NCI-H1105 treated with DMSO at 0.1 percent for 48 hours (cell line): ENCODE results near the gene LDB3.

Experiments used
- DNase-seq: peaks from one replicate; lab custom pipeline; 2025; lab: John Stamatoyannopoulos, UW

LDB3 gene

GRCh38 chr10:86664341-86665217 is 3.7 kb upstream of the LDB3 start:
- no peak for DNase-seq

- DNase-seq, result no peak
Observed at GRCh38 chr10:86665218-86665607, 3.1 kb upstream of the LDB3 start.

- no peak for DNase-seq
Observed at GRCh38 chr10:86665868-86666267, 2.4 kb upstream of the LDB3 start.

GRCh38 chr10:86666538-86666937 is 1.8 kb upstream of the LDB3 start:
- DNase-seq, result no peak

GRCh38 chr10:86667421-86668181 is 710 bp upstream of the LDB3 start:
- no peak for DNase-seq

- DNase-seq, result no peak
Observed at GRCh38 chr10:86670290-86670811, 2.0 kb downstream of the LDB3 start.

GRCh38 chr10:86670876-86671275 is 2.6 kb downstream of the LDB3 start:
- DNase-seq, result no peak

GRCh38 chr10:86671419-86671818 is 3.1 kb downstream of the LDB3 start:
- no peak for DNase-seq

- DNase-seq, result no peak
Observed at GRCh38 chr10:86671985-86672710, 3.8 kb downstream of the LDB3 start.

- no peak for DNase-seq
Observed at GRCh38 chr10:86673216-86673826, 5.0 kb downstream of the LDB3 start.

GRCh38 chr10:86673827-86674581 is 5.7 kb downstream of the LDB3 start:
- DNase-seq, result no peak

GRCh38 chr10:86674912-86675311 is 6.6 kb downstream of the LDB3 start:
- DNase-seq, result no peak

GRCh38 chr10:86677374-86677773 is 9.1 kb downstream of the LDB3 start:
- no peak for DNase-seq

- no peak for DNase-seq
Observed at GRCh38 chr10:86678999-86679792, 10.9 kb downstream of the LDB3 start.

GRCh38 chr10:86681047-86681446 is 12.7 kb downstream of the LDB3 start:
- no peak for DNase-seq

- DNase-seq, result no peak
Observed at GRCh38 chr10:86681722-86682386, 13.5 kb downstream of the LDB3 start.

GRCh38 chr10:86682675-86683074 is 14.4 kb downstream of the LDB3 start:
- DNase-seq, result no peak

- DNase-seq, result no peak
Observed at GRCh38 chr10:86684331-86685097, 16.2 kb downstream of the LDB3 start.

- DNase-seq, result no peak
Observed at GRCh38 chr10:86685416-86685815, 17.1 kb downstream of the LDB3 start.
